ENCODE results near the gene SGK1. TPM values are rescaled to one million over a fixed set of nuclear protein-coding genes. Genes with fewer than 3 reads are reported as not detected.
"Not testable (repeated sequence)": the region's sequence is repeated elsewhere in the genome, so short reads cannot be mapped to it uniquely, and the experiment has no call there.

SGK1 gene
- total RNA-seq, 1 experiment from 2014 or later = 42.6 TPM

- Histone ChIP-seq H3K4me3 (ENCODE audit: low read depth, low read length) (no peak overlapping the region), H3K36me3 (ENCODE audit: control insufficient read depth, insufficient read depth, low read length) (no peaks in the 10 kb centered on the region), H3K9me3 (no peaks in the 10 kb centered on the region), H3K27me3 (replicated peaks; ENCODE audit: control insufficient read depth, insufficient read depth, low read length) (no peaks in the 10 kb centered on the region), H3K4me1 (no peaks in the 10 kb centered on the region)
- H3K9me3 Mint-ChIP-seq (ENCODE audit: unreplicated experiment) = peaks cover 3% of the 10 kb centered on the region
- TF ChIP-seq CTCF (IDR thresholded peaks at IDR 0.05; ENCODE audit: insufficient read depth in 1 of 2, low read depth in 1 of 2, low read length in 1 of 2, severe bottlenecking in 1 of 2, unreplicated experiment in 1 of 2) = no peak
- H3K4me1 Mint-ChIP-seq (ENCODE audit: low read depth, unreplicated experiment) = peaks cover 1% of the 10 kb centered on the region
- no peak for DNase-seq
- BruUV-seq (replicated peaks) = no TSS peak
- intact Hi-C loops (cut with micrococcal nuclease; ENCODE audit: unreplicated experiment) = no loop called here
- POLR2A ChIA-PET = no interaction called here
- no peak overlapping the region for H3K4me3 Mint-ChIP-seq (ENCODE audit: unreplicated experiment)
- H3K27ac Mint-ChIP-seq (ENCODE audit: unreplicated experiment) = no peak overlapping the region
- H3K36me3 Mint-ChIP-seq (ENCODE audit: insufficient read depth, unreplicated experiment) = no peaks in the 10 kb centered on the region
- no peaks in the 10 kb centered on the region for H3K27me3 Mint-ChIP-seq (ENCODE audit: insufficient read depth, unreplicated experiment)
- CTCF ChIA-PET = no interaction called here
Observed at GRCh38 chr6:134211297-134211696, 106.6 kb downstream of the SGK1 start.

- no peaks in the 10 kb centered on the region for H3K9me3 Mint-ChIP-seq (ENCODE audit: unreplicated experiment)
- TF ChIP-seq CTCF (IDR thresholded peaks at IDR 0.05; ENCODE audit: insufficient read depth in 1 of 2, low read depth in 1 of 2, low read length in 1 of 2, severe bottlenecking in 1 of 2, unreplicated experiment in 1 of 2) = no peak
- DNase-seq = no peak
- Histone ChIP-seq H3K4me1 (0 out of 2 replicates have a peak, but pooled peaks cover 6% of the 10 kb centered on the region), H3K27me3 (replicated peaks; ENCODE audit: control insufficient read depth, insufficient read depth, low read length) (no peaks in the 10 kb centered on the region), H3K36me3 (ENCODE audit: control insufficient read depth, insufficient read depth, low read length) (no peaks in the 10 kb centered on the region), H3K9me3 (peaks cover 8% of the 10 kb centered on the region), H3K4me3 (ENCODE audit: low read depth, low read length) (no peak overlapping the region)
- H3K4me3 Mint-ChIP-seq (ENCODE audit: unreplicated experiment) = no peak overlapping the region
- H3K36me3 Mint-ChIP-seq (ENCODE audit: insufficient read depth, unreplicated experiment) = peaks cover 5% of the 10 kb centered on the region
- ChIA-PET POLR2A (no interaction called here), CTCF (no interaction called here)
- no peaks in the 10 kb centered on the region for H3K4me1 Mint-ChIP-seq (ENCODE audit: low read depth, unreplicated experiment)
- intact Hi-C loops (cut with micrococcal nuclease; ENCODE audit: unreplicated experiment) = no loop called here
- no peaks in the 10 kb centered on the region for H3K27me3 Mint-ChIP-seq (ENCODE audit: insufficient read depth, unreplicated experiment)
- no peak overlapping the region for H3K27ac Mint-ChIP-seq (ENCODE audit: unreplicated experiment)
- no TSS peak for BruUV-seq (replicated peaks)
Observed at GRCh38 chr6:134207421-134207820, 110.5 kb downstream of the SGK1 start.

GRCh38 chr6:134205366-134205765 lies 112.5 kb downstream of the SGK1 start:
- H3K27me3 ChIP-seq (replicated peaks; ENCODE audit: control insufficient read depth, insufficient read depth, low read length) = no peaks in the 10 kb centered on the region
- Mint-ChIP-seq H3K4me3 (ENCODE audit: unreplicated experiment) (no peak overlapping the region), H3K36me3 (ENCODE audit: insufficient read depth, unreplicated experiment) (peaks cover 5% of the 10 kb centered on the region), H3K9me3 (ENCODE audit: unreplicated experiment) (no peaks in the 10 kb centered on the region), H3K4me1 (ENCODE audit: low read depth, unreplicated experiment) (no peaks in the 10 kb centered on the region), H3K27me3 (ENCODE audit: insufficient read depth, unreplicated experiment) (no peaks in the 10 kb centered on the region), H3K27ac (ENCODE audit: unreplicated experiment) (no peak overlapping the region)
- no peaks in the 10 kb centered on the region for H3K36me3 ChIP-seq (ENCODE audit: control insufficient read depth, insufficient read depth, low read length)
- TF ChIP-seq CTCF (IDR thresholded peaks at IDR 0.05; ENCODE audit: insufficient read depth in 1 of 2, low read depth in 1 of 2, low read length in 1 of 2, severe bottlenecking in 1 of 2, unreplicated experiment in 1 of 2) = no peak
- peaks cover 8% of the 10 kb centered on the region for H3K9me3 ChIP-seq
- intact Hi-C loops (cut with micrococcal nuclease; ENCODE audit: unreplicated experiment) = no loop called here
- H3K4me3 ChIP-seq (ENCODE audit: low read depth, low read length) = no peak overlapping the region
- peaks cover 18% of the 10 kb centered on the region for H3K4me1 ChIP-seq
- ChIA-PET CTCF (interaction anchor here (0.7 kb wide), 1 partner anchor 123 kb away, joined by 3 read pairs; no protein-coding TSS in a partner anchor), POLR2A (no interaction called here)
- no peak for DNase-seq
- BruUV-seq (replicated peaks) = no TSS peak

- CTCF ChIA-PET; POLR2A ChIA-PET; H3K4me1 Mint-ChIP-seq (ENCODE audit: low read depth, unreplicated experiment): not testable (repeated sequence)
Observed at GRCh38 chr6:134204759-134205158, 113.2 kb downstream of the SGK1 start.

More at GRCh38 chr6:134204759-134205158, 113.2 kb downstream of the SGK1 start:
- H3K27ac Mint-ChIP-seq (ENCODE audit: unreplicated experiment) = peak overlapping the region; percentile 21
- H3K36me3 ChIP-seq (ENCODE audit: control insufficient read depth, insufficient read depth, low read length); H3K9me3 Mint-ChIP-seq (ENCODE audit: unreplicated experiment); H3K4me3 Mint-ChIP-seq (ENCODE audit: unreplicated experiment); DNase-seq; H3K27me3 Mint-ChIP-seq (ENCODE audit: insufficient read depth, unreplicated experiment); H3K36me3 Mint-ChIP-seq (ENCODE audit: insufficient read depth, unreplicated experiment); intact Hi-C loops (cut with micrococcal nuclease; ENCODE audit: unreplicated experiment); H3K4me3 ChIP-seq (ENCODE audit: low read depth, low read length); H3K27me3 ChIP-seq (replicated peaks; ENCODE audit: control insufficient read depth, insufficient read depth, low read length); BruUV-seq (replicated peaks); H3K9me3 ChIP-seq: not testable (repeated sequence)
- H3K4me1 ChIP-seq = peaks cover 24% of the 10 kb centered on the region

Data from Caco-2 (cell line).